Putamen (tissue), 1 donor: ENCODE data around the gene FAS.
"Not testable (repeated sequence)": the region's sequence is repeated elsewhere in the genome, so short reads cannot be mapped to it uniquely, and the experiment has no call there.

Source experiments
- DNase-seq: peaks from one replicate; pipeline ENCODE4 v3.0.0-alpha.2; 2016; ENCODE audit warnings: low spot score

FAS gene

GRCh38 chr10:88992921-88993524, 2.4 kb downstream of the FAS start:
- no peak for DNase-seq

GRCh38 chr10:88994019-88994418, 3.4 kb downstream of the FAS start:
- no peak for DNase-seq

- DNase-seq = no peak
Observed at GRCh38 chr10:88995156-88995876, 4.7 kb downstream of the FAS start.

- no peak for DNase-seq
Observed at GRCh38 chr10:88996927-88997326, 6.3 kb downstream of the FAS start.

GRCh38 chr10:88999625-89000024, 9.0 kb downstream of the FAS start:
- DNase-seq = no peak

GRCh38 chr10:89001024-89001728, 10.6 kb downstream of the FAS start:
- no peak for DNase-seq

- no peak for DNase-seq
Observed at GRCh38 chr10:89001729-89002072, 11.1 kb downstream of the FAS start.

GRCh38 chr10:89002226-89002978, 11.8 kb downstream of the FAS start:
- DNase-seq = no peak

GRCh38 chr10:89003344-89003743, 12.7 kb downstream of the FAS start:
- DNase-seq = no peak

GRCh38 chr10:89007129-89007893, 16.7 kb downstream of the FAS start:
- DNase-seq = no peak

GRCh38 chr10:89018700-89019346, 28.2 kb downstream of the FAS start:
- not testable (repeated sequence) for DNase-seq

- DNase-seq = no peak
Observed at GRCh38 chr10:89019569-89020327, 29.1 kb downstream of the FAS start.

- DNase-seq = not testable (repeated sequence)
Observed at GRCh38 chr10:89021526-89021925, 30.9 kb downstream of the FAS start.

GRCh38 chr10:89022734-89023133, 32.1 kb downstream of the FAS start:
- DNase-seq = no peak

GRCh38 chr10:89025453-89025852, 34.9 kb downstream of the FAS start:
- no peak for DNase-seq

GRCh38 chr10:89029181-89029580, 38.6 kb downstream of the FAS start:
- DNase-seq = no peak

GRCh38 chr10:89029785-89030437, 39.3 kb downstream of the FAS start:
- peak; percentile 82 for DNase-seq

GRCh38 chr10:89030791-89031190, 40.2 kb downstream of the FAS start:
- DNase-seq = no peak

GRCh38 chr10:89032141-89032891, 41.7 kb downstream of the FAS start:
- DNase-seq = no peak
